DND-41 (cell line): Measurements from ENCODE around the gene SMAD6.

Source experiments
- EZH2 ChIP-seq: IDR thresholded peaks from 3 replicates; pipeline ENCODE4 v1.6.1; 2012; ENCODE audit warnings: borderline replicate concordance, low read depth, mild to moderate bottlenecking, moderate library complexity, low read length, inconsistent platforms; ENCODE audit not compliant: severe bottlenecking
- TF ChIP-seq, protein P1 (sequence below): IDR thresholded peaks from 2 replicates; pipeline ENCODE4 v1.5.1; 2012; ENCODE audit warnings: borderline replicate concordance, low read length, moderate library complexity, mild to moderate bottlenecking; ENCODE audit not compliant: poor library complexity, severe bottlenecking; ENCODE audit errors: extremely low read depth

DNA sequence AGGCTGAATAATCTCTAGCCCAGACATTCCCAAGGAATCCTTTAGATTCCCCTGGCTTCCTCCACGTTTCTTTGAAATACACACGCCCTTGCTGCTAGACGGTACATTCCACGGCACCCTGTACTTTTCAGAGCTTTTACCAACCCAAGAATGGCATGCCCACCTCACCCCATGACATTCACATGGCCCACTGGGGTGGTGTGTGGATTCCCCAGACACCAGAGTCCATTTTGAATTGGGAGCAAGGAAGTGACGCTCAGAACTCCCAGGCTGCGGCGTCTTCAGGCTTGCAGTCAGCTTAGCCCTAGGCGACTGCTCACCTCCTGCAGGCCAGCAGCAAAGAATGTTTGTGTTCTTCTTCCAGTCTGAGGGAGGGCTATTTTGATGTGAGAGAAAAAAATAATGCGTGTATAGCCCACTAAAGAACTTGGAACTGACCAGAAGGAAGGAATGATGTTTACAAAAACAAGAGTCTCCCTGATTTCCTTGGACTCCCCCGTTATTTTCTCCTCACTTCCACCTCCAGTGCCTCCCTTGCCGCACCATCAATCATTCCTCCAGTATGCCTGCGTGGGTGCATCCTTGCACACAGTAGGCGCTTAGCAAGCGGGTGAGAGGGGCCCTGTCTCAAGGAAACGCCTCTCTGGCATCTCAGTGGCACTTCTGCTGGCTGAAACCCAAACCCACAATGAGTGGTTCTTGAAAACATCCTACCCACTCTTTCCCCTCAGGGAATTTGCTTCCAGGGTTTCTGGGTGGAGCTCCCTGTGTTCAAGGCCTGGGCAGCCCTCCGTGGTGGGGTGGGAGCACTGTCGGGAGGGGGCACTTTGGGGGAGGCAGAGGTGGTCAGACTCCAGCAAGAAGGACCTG, 59.9 kb downstream of the SMAD6 start:
- TF ChIP-seq, protein P1, sequence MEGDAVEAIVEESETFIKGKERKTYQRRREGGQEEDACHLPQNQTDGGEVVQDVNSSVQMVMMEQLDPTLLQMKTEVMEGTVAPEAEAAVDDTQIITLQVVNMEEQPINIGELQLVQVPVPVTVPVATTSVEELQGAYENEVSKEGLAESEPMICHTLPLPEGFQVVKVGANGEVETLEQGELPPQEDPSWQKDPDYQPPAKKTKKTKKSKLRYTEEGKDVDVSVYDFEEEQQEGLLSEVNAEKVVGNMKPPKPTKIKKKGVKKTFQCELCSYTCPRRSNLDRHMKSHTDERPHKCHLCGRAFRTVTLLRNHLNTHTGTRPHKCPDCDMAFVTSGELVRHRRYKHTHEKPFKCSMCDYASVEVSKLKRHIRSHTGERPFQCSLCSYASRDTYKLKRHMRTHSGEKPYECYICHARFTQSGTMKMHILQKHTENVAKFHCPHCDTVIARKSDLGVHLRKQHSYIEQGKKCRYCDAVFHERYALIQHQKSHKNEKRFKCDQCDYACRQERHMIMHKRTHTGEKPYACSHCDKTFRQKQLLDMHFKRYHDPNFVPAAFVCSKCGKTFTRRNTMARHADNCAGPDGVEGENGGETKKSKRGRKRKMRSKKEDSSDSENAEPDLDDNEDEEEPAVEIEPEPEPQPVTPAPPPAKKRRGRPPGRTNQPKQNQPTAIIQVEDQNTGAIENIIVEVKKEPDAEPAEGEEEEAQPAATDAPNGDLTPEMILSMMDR, result no peak
- no peak for TF ChIP-seq EZH2
